ENCODE measurements around the gene VPS54.

DNA sequence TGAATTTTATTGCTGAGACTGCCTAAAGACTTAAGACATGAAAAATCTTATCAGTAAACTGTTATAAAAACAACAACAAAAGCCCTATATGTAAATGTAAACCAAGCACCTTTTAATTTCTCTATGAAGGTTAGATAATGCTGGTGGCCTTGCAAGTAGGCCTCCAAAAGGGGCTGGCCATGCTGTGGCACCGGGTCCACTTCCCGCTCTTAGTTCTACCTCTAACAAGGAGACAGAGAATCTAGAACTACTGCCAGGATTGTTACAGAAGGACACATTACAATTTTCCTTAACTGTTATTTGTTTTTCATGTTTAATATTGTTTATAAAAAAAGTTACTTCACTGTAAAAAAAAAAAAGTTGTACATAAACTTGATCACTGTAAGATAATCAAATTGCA lies 128.6 kb downstream of the VPS54 start:
- TF ChIP-seq, protein P1, sequence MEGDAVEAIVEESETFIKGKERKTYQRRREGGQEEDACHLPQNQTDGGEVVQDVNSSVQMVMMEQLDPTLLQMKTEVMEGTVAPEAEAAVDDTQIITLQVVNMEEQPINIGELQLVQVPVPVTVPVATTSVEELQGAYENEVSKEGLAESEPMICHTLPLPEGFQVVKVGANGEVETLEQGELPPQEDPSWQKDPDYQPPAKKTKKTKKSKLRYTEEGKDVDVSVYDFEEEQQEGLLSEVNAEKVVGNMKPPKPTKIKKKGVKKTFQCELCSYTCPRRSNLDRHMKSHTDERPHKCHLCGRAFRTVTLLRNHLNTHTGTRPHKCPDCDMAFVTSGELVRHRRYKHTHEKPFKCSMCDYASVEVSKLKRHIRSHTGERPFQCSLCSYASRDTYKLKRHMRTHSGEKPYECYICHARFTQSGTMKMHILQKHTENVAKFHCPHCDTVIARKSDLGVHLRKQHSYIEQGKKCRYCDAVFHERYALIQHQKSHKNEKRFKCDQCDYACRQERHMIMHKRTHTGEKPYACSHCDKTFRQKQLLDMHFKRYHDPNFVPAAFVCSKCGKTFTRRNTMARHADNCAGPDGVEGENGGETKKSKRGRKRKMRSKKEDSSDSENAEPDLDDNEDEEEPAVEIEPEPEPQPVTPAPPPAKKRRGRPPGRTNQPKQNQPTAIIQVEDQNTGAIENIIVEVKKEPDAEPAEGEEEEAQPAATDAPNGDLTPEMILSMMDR (IDR thresholded peaks at IDR 0.05), result no peak
- TF ChIP-seq POLR2A (IDR thresholded peaks at IDR 0.05) (no peak), POLR2AphosphoS5 (IDR thresholded peaks at IDR 0.05; ENCODE audit: insufficient read depth in 1 of 2, low read depth in 1 of 2) (no peak)

Data from vagina (tissue), 2 donors.